ENCODE results near the gene ITCH. TPM values are rescaled to one million over a fixed set of nuclear protein-coding genes. Genes with fewer than 3 reads are reported as not detected.

ITCH gene
- total and polyA plus RNA-seq, 7 donors = 16.3 to 60.6 (median 50.2) TPM

GRCh38 chr20:34449674-34450592 is 86.9 kb downstream of the ITCH start:
- Histone ChIP-seq H3K9me3 (no peaks in the 10 kb centered on the region), H3K27ac (no peak overlapping the region), H3K36me3 (peaks cover 10 to 80% (median 16%) of the 10 kb centered on the region in 4 donors), H3K27me3 (no peaks in the 10 kb centered on the region), H3K4me3 (no peak overlapping the region), H3K4me1 (peaks cover 0 to 10% (median 3%) of the 10 kb centered on the region in 4 donors)
- TF ChIP-seq POLR2AphosphoS5 (IDR thresholded peaks at IDR 0.05) (no peak), EP300 (IDR thresholded peaks at IDR 0.05) (no peak), POLR2A (IDR thresholded peaks at IDR 0.05) (no peak), CTCF (IDR thresholded peaks at IDR 0.05) (no peak)
- DNase-seq = no peak
- WGBS, 2 donors = 88 to 93% methylated on average over 4 of the region's 4 CpGs
- intact Hi-C loops (cut with DNase I) = no loop called here

GRCh38 chr20:34452281-34452982 is 89.4 kb downstream of the ITCH start:
- Histone ChIP-seq H3K4me3 (no peak overlapping the region), H3K27ac (peak overlapping the region in 1 of 4 donors; percentile 30), H3K9me3 (no peaks in the 10 kb centered on the region), H3K36me3 (peaks cover 5 to 62% (median 10%) of the 10 kb centered on the region in 4 donors), H3K27me3 (no peaks in the 10 kb centered on the region), H3K4me1 (peaks cover 0 to 10% (median 3%) of the 10 kb centered on the region in 4 donors)
- 90 to 98% methylated on average over 2 of the region's 2 CpGs for WGBS, 2 donors
- TF ChIP-seq POLR2AphosphoS5 (IDR thresholded peaks at IDR 0.05) = no peak
- no peak for TF ChIP-seq EP300 (IDR thresholded peaks at IDR 0.05)
- no peak for TF ChIP-seq POLR2A (IDR thresholded peaks at IDR 0.05)
- TF ChIP-seq CTCF (IDR thresholded peaks at IDR 0.05) = no peak
- DNase-seq = no peak
- intact Hi-C loops (cut with DNase I) = no loop called here

- WGBS, 2 donors = 72 to 74% methylated on average over 3 of the region's 3 CpGs
- peaks cover 4 to 48% (median 10%) of the 10 kb centered on the region in 4 donors for H3K36me3 ChIP-seq
- peaks cover 0 to 12% (median 2%) of the 10 kb centered on the region in 4 donors for H3K4me1 ChIP-seq
- H3K9me3 ChIP-seq = no peaks in the 10 kb centered on the region
- intact Hi-C loops (cut with DNase I) = loop anchor here (1.0 kb wide), 1 partner anchor 9 kb away; no protein-coding TSS in a partner anchor
- H3K27me3 ChIP-seq = no peaks in the 10 kb centered on the region
- no peak overlapping the region for H3K4me3 ChIP-seq
- no peak for DNase-seq
- TF ChIP-seq POLR2AphosphoS5 (IDR thresholded peaks at IDR 0.05) (no peak), EP300 (IDR thresholded peaks at IDR 0.05) (no peak), POLR2A (IDR thresholded peaks at IDR 0.05) (no peak), CTCF (IDR thresholded peaks at IDR 0.05) (no peak)
- peak overlapping the region in 1 of 4 donors; percentile 30 for H3K27ac ChIP-seq
Measured at GRCh38 chr20:34458631-34459030, 95.6 kb downstream of the ITCH start.

- no peak overlapping the region for H3K4me3 ChIP-seq
- DNase-seq = no peak
- H3K4me1 ChIP-seq = peaks cover 0 to 12% (median 2%) of the 10 kb centered on the region in 4 donors
- WGBS, 2 donors = 89 to 95% methylated on average over 5 of the region's 5 CpGs
- H3K27ac ChIP-seq = peak overlapping the region in 1 of 4 donors; percentile 30
- H3K36me3 ChIP-seq = peaks cover 4 to 50% (median 10%) of the 10 kb centered on the region in 4 donors
- no peaks in the 10 kb centered on the region for H3K9me3 ChIP-seq
- intact Hi-C loops (cut with DNase I) = loop anchor here (1.0 kb wide), 1 partner anchor 8 kb away; no protein-coding TSS in a partner anchor
- H3K27me3 ChIP-seq = no peaks in the 10 kb centered on the region
- TF ChIP-seq POLR2A (IDR thresholded peaks at IDR 0.05) (no peak), POLR2AphosphoS5 (IDR thresholded peaks at IDR 0.05) (no peak), EP300 (IDR thresholded peaks at IDR 0.05) (no peak), CTCF (IDR thresholded peaks at IDR 0.05) (no peak)
Measured at GRCh38 chr20:34459209-34459897, 96.3 kb downstream of the ITCH start.

Measured in sigmoid colon (tissue), 7 donors.